Body of pancreas (tissue), 4 donors: ENCODE results near the gene PALM2AKAP2.

ENCODE experiments used
- POLR2A ChIP-seq, 3 donors: fragments of 450-650 bp; IDR thresholded peaks; one replicate each; pipeline ENCODE4 v1.6.1; 2016; ENCODE audit warnings: antibody characterized with exemption in 3 of 3, mild to moderate bottlenecking in 2 of 3
- TF ChIP-seq, protein P1 (sequence below), 7 experiments: fragments of 450-650 bp in 4 of 7; fragments of 200-600 bp in 3 of 7; sonication (generic) in 3 of 7; IDR thresholded peaks; one replicate each; pipeline ENCODE4 v1.5.1; 2016 to 2019; ENCODE audit warnings: antibody characterized with exemption in 7 of 7

DNA sequence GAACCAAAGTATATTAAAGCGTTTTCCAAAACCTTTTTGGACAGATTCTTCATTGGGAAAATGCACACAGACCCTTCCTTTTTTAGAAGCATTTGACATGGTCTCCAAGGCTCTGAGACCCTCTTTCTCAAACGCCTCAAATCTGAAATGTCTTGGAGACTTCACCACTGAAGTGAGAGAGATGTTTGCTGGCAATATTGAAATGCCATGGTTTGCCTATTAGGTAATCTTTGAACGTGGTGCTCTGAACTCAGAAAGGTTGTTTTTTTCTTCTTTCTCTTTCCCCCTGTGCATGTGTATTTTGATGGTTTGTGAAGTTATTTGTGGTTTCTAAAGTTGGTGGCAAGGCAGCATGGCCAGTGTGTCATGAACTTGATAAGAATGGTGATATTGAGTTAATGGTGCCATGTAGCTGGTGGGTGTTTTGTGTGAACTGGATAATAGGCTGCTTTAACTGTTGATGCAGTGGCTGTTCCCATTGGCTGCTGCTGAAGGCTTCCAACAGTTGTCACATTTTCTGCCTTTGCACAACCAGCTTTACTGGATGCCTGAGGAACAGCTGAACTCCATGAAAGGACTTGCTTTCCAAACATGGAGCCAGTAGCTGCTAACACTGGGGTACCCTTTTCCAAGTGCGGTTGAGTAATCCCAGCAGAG is 1.7 kb downstream of the PALM2AKAP2 start:
- TF ChIP-seq, protein P1, sequence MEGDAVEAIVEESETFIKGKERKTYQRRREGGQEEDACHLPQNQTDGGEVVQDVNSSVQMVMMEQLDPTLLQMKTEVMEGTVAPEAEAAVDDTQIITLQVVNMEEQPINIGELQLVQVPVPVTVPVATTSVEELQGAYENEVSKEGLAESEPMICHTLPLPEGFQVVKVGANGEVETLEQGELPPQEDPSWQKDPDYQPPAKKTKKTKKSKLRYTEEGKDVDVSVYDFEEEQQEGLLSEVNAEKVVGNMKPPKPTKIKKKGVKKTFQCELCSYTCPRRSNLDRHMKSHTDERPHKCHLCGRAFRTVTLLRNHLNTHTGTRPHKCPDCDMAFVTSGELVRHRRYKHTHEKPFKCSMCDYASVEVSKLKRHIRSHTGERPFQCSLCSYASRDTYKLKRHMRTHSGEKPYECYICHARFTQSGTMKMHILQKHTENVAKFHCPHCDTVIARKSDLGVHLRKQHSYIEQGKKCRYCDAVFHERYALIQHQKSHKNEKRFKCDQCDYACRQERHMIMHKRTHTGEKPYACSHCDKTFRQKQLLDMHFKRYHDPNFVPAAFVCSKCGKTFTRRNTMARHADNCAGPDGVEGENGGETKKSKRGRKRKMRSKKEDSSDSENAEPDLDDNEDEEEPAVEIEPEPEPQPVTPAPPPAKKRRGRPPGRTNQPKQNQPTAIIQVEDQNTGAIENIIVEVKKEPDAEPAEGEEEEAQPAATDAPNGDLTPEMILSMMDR (IDR thresholded peaks at IDR 0.05): no peak
- no peak for TF ChIP-seq POLR2A (IDR thresholded peaks at IDR 0.05)
